GM12801 (cell line): ENCODE measurements around the gene SCAI.

Experiments
- TF ChIP-seq, protein P1 (sequence below): IDR thresholded peaks from one replicate; pipeline ENCODE4 v1.5.1; 2011; ENCODE audit warnings: control low read depth; ENCODE audit not compliant: insufficient read length; ENCODE audit errors: extremely low read depth

The SCAI gene

GRCh38 chr9:125088752-125089151 lies 54.6 kb downstream of the SCAI start:
- TF ChIP-seq, protein P1, sequence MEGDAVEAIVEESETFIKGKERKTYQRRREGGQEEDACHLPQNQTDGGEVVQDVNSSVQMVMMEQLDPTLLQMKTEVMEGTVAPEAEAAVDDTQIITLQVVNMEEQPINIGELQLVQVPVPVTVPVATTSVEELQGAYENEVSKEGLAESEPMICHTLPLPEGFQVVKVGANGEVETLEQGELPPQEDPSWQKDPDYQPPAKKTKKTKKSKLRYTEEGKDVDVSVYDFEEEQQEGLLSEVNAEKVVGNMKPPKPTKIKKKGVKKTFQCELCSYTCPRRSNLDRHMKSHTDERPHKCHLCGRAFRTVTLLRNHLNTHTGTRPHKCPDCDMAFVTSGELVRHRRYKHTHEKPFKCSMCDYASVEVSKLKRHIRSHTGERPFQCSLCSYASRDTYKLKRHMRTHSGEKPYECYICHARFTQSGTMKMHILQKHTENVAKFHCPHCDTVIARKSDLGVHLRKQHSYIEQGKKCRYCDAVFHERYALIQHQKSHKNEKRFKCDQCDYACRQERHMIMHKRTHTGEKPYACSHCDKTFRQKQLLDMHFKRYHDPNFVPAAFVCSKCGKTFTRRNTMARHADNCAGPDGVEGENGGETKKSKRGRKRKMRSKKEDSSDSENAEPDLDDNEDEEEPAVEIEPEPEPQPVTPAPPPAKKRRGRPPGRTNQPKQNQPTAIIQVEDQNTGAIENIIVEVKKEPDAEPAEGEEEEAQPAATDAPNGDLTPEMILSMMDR = no peak

DNA sequence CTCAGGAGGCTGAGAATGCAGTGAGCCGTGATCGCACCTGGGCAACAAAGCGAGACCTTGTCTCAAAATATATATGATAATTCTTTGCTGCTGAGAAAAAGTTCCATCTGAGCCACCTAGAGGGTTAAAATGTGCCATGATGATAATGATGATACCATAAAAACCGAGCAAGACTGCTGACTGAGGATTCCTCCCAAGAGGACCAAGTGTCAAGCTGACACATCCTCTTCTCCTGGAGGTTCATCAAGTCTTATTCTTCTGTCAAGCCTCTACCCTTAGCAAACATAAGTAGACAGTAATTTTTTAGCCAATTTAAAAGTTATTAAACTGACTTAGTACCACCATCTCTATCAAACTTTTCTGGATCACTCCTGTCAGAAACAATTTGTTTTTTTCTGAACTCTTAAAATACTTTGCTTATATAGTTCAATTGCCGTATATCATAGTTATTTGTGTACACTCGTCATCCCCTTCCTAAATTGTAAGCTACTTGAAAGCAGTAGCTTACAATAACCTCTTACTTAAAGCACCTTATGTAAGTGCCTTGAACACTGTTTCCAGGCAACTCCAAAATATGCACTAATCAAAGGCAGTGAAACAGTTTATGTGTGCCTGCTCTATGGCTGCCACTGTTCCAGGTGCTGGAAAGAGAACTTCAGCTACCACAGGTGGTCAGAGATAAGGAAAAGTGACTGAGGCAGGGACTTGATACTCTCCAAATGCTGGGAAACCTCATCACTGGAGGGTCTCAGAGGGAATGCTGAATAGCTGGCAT lies 57.4 kb downstream of the SCAI start:
- TF ChIP-seq, protein P1 = no peak

DNA sequence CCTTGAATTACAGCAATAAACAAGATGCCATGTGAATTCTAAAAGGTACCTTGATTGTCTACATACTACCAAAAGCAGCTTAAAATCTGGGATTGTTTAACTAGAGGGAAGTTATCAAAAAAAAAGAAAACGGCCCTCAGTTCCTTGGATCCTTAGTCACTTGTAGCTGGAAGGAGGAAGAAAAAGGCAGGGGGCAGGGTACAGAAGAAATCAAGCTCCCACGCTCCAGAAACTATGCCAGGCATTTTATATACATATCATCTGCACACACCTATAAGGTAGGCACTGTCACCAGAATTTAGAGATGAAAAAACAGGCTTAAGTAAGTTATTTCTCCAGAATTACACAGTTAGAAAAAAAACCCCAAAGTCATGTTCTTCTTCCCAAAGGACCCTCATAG lies 63.4 kb downstream of the SCAI start:
- TF ChIP-seq, protein P1 = no peak

GRCh38 chr9:125075997-125076396 lies 67.3 kb downstream of the SCAI start:
- TF ChIP-seq, protein P1 = no peak

DNA sequence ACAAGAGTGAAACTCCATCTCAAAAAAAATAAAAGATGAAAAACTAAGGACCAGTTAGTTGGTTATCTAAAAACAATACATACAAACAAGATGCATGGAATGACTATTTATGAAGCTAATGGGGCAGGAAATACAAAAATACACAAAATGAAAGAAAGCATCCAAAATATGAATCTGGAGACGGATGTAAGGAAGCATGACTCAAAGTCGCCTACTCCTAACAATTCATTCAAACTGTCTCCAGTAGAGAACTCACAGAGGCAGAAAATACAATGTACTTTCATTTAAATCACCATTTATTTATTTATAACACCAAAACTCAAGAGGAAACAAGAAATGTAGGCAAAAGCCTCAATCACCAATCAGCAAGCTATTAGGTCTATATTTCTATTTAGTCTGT lies 68.4 kb downstream of the SCAI start:
- TF ChIP-seq, protein P1 = no peak

GRCh38 chr9:125066839-125067619 lies 76.3 kb downstream of the SCAI start:
- TF ChIP-seq, protein P1 = no peak

DNA sequence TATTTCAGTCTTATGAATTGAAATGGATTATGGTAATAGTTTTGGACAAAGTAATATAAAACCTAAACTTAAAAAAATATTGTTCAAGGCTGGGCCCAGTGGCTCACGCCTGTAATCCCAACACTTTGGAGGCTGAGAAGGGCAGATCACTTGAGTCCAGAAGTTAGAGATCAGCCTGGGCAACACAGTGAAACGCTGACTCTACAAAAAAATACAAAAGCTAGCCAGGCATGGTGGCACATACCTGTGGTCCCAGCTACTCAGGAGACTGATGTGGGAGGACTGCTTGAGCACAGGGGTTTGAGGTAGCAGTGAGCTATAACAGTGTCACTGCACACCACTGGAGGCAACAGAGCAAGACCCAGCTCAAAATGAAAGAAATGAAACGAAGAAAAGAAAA lies 81.9 kb downstream of the SCAI start:
- TF ChIP-seq, protein P1 = no peak
